HG03439 (cell line): ENCODE results near the gene B4GALT3.

Experiments used
- ATAC-seq: cut with Tn5 transposase; IDR thresholded peaks from one replicate; pipeline ENCODE4 v1.9.1; 2021; ENCODE audit warnings: mild to moderate bottlenecking, moderate library complexity; ENCODE audit not compliant: unreplicated experiment

B4GALT3 gene

DNA sequence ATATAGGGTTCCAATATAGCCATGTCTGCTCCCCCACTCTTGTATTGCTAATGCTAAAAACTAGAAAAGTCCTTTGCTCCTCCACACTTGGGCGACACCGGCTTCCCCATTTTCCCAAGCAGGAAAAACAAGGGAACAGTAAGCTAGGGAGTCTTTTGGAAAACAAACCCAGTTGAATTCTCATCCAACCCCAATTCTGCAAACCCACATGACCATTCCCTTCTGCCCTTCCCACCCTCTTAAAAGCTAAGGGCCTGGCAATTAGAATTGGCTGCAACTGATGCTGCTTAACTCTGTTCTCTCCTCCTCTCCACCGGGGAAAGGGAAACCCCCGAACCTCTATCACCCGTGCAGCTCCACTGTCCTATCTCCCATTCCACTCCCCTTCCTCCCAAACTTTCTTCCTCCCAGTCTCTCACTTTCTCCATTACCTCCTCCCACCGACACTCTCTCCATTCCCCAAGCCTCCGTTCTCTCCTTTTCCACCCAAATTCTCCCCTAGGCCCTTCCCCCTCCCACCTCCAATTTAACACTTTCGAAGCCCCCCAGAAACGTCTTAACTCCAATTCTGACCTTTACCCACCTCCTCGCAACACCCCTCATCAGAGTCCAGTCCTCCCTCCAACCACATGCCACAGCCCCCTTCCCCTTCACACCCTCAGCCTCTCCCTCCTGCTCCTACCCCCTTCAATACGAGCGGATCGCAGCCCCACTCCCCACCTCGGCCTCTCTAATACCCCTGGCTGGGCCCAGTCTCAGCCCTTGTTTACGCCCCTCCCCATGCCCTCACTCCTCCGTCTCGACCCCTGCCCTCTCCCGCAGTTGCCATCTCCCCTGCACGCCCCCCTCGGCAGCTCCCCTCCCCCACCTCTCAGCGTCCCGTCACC lies 45.5 kb downstream of the B4GALT3 start:
- ATAC-seq: no peak

- no peak for ATAC-seq
These were observed 47.0 kb downstream of the B4GALT3 start for GRCh38 chr1:161130266-161130665.

DNA sequence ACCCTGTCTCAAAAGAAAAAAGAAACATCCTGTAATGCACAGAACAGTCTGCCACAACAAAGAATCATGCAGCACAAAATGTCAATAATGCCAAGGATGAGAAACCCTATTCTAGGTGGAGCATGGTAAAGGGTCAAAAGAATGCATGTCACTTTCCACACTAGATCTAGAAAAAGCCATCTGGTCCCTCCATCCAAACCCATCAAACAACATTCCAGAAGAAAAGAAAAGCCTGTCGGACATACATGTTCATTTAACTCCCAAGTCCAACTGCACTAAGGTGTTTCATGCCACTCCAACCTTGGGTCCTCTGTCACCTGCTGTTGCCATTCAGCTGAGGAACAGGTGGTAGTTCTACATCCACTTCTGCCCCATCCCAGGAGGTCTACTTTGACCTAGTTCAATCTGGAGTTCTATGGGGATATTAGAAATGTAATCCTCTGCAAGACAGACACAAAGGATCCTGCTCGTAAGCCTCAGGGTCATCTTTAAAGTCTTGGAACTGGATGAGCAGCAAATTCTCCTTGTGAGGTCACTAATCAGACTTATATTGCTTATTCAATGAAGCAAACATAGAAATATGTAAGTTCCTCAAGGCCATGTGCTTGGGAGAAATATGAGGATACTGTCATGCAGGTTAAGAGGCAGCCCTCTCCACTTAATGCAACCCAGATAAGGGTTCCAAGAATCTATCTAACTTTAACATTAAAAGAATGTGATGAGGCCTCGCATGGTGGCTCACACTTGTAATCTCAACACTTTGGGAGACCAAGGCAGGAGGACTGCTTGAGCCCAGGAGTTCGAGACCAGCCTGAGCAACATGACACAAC lies 48.5 kb downstream of the B4GALT3 start:
- no peak for ATAC-seq

DNA sequence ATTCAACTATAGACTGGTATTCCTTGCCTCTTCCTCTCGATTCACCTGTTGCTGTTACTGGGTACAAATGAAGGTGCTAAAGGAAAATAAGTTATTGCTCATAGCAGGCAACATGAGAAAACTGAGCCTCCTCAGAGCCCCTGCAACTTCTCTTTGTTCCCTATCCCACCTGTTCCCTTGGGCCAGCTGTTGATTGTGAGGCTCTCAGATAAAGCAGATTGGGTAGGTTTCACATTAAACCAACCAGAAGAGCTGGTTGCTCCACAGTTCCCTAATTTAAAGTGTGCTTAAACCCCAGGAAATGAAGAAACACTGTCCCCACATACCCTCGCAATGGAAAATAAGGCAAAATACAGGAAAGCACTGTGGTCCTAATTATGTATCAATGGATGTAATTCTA lies 49.7 kb downstream of the B4GALT3 start:
- ATAC-seq: no peak

DNA sequence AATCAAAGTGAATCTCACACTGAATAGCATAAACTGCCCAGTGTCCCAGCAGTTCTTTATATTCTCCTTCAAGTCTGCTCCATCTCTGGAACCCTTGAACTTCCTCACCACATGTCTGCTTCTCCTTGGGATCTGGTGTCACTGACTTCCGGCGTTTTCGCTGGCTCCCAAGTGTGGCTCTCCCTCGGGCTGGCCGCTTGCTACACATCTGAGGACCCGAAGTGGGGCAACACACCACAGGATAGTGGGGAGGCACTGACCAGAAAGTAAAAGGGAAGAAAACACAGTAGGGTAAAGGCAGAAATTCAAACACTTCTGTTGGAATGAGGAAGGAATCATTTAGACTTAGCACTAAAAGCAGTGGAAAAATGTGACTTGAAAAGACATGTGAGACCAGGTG lies 54.3 kb downstream of the B4GALT3 start:
- ATAC-seq: no peak

DNA sequence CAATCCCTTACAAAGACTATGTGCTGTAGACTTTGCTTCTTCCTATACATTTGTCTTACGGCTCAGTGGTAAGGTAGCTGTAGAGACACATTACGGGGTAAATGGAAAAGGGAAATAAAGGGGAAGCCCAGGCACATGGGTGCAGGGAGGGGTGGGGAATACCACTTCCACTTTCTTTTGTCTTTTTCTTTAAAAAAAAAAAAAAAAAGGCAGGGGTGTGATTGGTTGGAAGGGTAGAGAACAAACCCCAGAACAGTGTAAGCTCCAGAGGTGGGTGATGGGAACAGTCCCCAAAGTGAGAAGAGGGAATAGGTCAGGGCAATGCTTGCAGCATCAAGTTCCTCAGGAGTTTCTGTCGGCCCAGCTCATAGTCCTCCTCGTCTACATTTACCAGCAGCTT lies 55.5 kb downstream of the B4GALT3 start:
- no peak for ATAC-seq
